Activated CD8-positive, alpha-beta memory T cell treated with anti-CD3 and anti-CD28 coated beads for 48 hours (primary cell): ENCODE measurements around the gene PURA.

Source experiments
- DNase-seq, 3 experiments: peaks; one replicate each; pipeline ENCODE4 v3.0.0-alpha.2; 2020; ENCODE audit warnings: low read depth in 2 of 3, low spot score in 2 of 3

The PURA gene

GRCh38 chr5:140113699-140114263, at the start of gene PURA:
PURA (plus strand) TSS chr5:140114109; CDS start chr5:140114182, 73 bp downstream.
- peak; percentile 87 to 92 (median 88) for DNase-seq

- no peak for DNase-seq
Observed at GRCh38 chr5:140072812-140073211, 41.1 kb upstream of the PURA start.

GRCh38 chr5:140073296-140073695, 40.6 kb upstream of the PURA start:
- no peak for DNase-seq

GRCh38 chr5:140075371-140075770, 38.5 kb upstream of the PURA start:
- DNase-seq: no peak

GRCh38 chr5:140076142-140076541, 37.8 kb upstream of the PURA start:
- no peak for DNase-seq

- no peak for DNase-seq
Observed at GRCh38 chr5:140076788-140077187, 37.1 kb upstream of the PURA start.

GRCh38 chr5:140083120-140083519, 30.8 kb upstream of the PURA start:
- DNase-seq: no peak

- no peak for DNase-seq
Observed at GRCh38 chr5:140083650-140084049, 30.3 kb upstream of the PURA start.

GRCh38 chr5:140084541-140084940, 29.4 kb upstream of the PURA start:
- DNase-seq: no peak

- no peak for DNase-seq
Observed at GRCh38 chr5:140090251-140090650, 23.7 kb upstream of the PURA start.

GRCh38 chr5:140093179-140093578, 20.7 kb upstream of the PURA start:
- DNase-seq: no peak

GRCh38 chr5:140093866-140094265, 20.0 kb upstream of the PURA start:
- DNase-seq: no peak

GRCh38 chr5:140094889-140095288, 19.0 kb upstream of the PURA start:
- DNase-seq: no peak

GRCh38 chr5:140101179-140101578, 12.7 kb upstream of the PURA start:
- DNase-seq: no peak

- no peak for DNase-seq
Observed at GRCh38 chr5:140103154-140103553, 10.8 kb upstream of the PURA start.

GRCh38 chr5:140104100-140104499, 9.8 kb upstream of the PURA start:
- DNase-seq: no peak

GRCh38 chr5:140106101-140106500, 7.8 kb upstream of the PURA start:
- DNase-seq: no peak

- DNase-seq: no peak
Observed at GRCh38 chr5:140106805-140107311, 7.1 kb upstream of the PURA start.

- peak; percentile 77 to 82 (median 82) for DNase-seq
Observed at GRCh38 chr5:140107312-140108092, 6.4 kb upstream of the PURA start.

GRCh38 chr5:140108093-140109017, 5.6 kb upstream of the PURA start:
- peak in 2 of 3 experiments; percentile 9 to 25 for DNase-seq

GRCh38 chr5:140109018-140109758, 4.7 kb upstream of the PURA start:
- DNase-seq: no peak
